Astrocyte of the cerebellum (primary cell): ENCODE data around the gene TSPAN32.
A peak's percentile ranks its signal among the peaks of the same experiment; 100 is the strongest.

Source experiments
- DNase-seq: peaks from one replicate; pipeline ENCODE4 v3.0.0-alpha.2; 2011; ENCODE audit warnings: low read depth
- H3K4me3 ChIP-seq: 2 replicates; pipeline ENCODE4 v1.5.1; 2011; ENCODE audit warnings: mild to moderate bottlenecking, low read depth, low read length, moderate library complexity
- CTCF ChIP-seq: IDR thresholded peaks from 2 replicates; pipeline ENCODE4 v1.5.1; 2012; ENCODE audit warnings: low read length, low read depth, moderate library complexity, mild to moderate bottlenecking; ENCODE audit errors: missing control alignments
- in situ Hi-C: cut with HindIII; loops from 2 replicates; pipeline ENCODE4 v1.10.0; 2017; ENCODE audit warnings: low sequenced_read_pairs

TSPAN32 gene

GRCh38 chr11:2296913-2297622 lies 4.7 kb upstream of the TSPAN32 start:
- in situ Hi-C loops = loop anchor here (5.0 kb wide), 2 partner anchors 55 to 115 kb away; no protein-coding TSS in a partner anchor
- no peak for TF ChIP-seq CTCF
- no peak overlapping the region for H3K4me3 ChIP-seq
- no peak for DNase-seq

DNA sequence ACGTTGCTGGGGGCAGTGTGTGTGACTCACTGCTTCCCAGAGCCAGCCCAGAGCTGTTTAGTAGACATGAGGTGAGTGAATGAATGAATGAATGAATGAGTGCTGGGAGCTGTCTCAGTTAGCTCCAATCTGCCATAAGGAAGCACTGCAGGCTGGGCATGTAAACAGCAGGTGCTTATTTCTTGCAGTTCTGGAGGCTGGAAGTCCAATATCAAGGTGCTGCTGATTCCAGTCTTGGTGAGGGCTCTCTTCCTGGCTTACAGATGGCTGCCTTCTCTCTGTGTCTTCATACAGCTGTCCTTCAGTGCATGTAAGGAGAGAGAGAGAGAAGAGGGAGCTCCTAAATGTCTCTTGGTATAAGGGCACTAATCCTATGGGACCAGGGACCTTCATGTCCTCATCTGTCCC lies 4.2 kb upstream of the TSPAN32 start:
- no peak for TF ChIP-seq CTCF
- DNase-seq = no peak
- H3K4me3 ChIP-seq = no peak overlapping the region
- in situ Hi-C loops = loop anchor here (5.0 kb wide), 2 partner anchors 55 to 115 kb away; no protein-coding TSS in a partner anchor

GRCh38 chr11:2298131-2298794 lies 3.5 kb upstream of the TSPAN32 start:
- H3K4me3 ChIP-seq = no peak overlapping the region
- DNase-seq = no peak
- in situ Hi-C loops = loop anchor here (5.0 kb wide), 2 partner anchors 56 to 116 kb away; no protein-coding TSS in a partner anchor
- no peak for TF ChIP-seq CTCF

DNA sequence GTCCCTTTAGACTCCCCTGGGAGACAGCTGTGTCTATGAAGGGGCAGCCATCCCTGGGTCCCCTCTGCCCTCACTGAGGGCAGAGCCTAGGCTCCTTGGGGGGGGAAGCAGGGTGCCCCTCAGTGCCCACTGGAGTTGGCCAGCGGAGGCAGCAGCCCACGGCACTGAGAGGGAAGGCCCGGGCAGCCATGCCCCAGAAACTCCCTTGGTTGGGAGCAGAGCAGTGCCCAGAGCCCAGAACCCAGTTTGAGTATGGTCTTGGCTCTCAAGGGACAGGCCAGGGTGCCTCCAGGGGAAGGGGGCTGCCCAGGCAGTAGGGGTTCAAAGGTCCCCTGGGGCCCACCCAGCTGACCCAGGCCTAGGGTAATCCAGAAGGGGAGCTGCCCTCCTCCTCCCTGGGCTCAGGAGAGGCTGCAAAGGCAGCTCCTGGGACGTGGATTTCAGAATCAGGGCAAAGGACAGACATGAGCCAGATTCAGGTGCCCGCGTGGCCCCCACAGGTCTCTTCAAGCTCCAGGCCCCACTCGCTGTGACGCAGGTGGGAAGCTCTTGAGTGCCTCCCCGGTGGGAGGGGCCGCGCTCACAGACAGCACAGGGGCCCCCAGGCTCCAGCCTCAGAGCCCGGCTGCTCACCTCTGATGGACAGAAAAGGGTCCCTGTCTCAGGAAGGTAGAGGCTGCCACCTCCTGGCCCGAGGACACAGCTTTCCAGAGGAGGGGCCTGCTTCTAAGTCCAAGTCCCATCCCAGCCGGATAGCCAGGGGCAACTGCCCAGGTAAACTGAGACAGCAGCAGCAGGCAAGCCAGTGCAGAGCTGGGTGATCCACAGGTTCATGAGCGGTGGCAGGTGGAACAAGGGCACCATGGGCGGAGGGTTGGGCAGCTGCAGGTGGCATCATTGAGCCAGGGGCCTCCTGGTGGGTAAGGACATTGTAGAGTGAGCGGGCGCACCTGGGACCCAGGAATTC lies 2.7 kb upstream of the TSPAN32 start:
- H3K4me3 ChIP-seq = no peak overlapping the region
- TF ChIP-seq CTCF = peak; percentile 25
- DNase-seq = no peak
- in situ Hi-C loops = loop anchor here (5.0 kb wide), 2 partner anchors 57 to 117 kb away; no protein-coding TSS in a partner anchor

GRCh38 chr11:2299773-2300172 lies 2.0 kb upstream of the TSPAN32 start:
- in situ Hi-C loops = loop anchor here (5.0 kb wide), 2 partner anchors 57 to 117 kb away; no protein-coding TSS in a partner anchor
- no peak for TF ChIP-seq CTCF
- no peak overlapping the region for H3K4me3 ChIP-seq
- DNase-seq = no peak
